Lower leg skin (tissue), 4 donors: ENCODE results near the gene ZNF778. TPM values are rescaled to one million over a fixed set of nuclear protein-coding genes. Genes with fewer than 3 reads are reported as not detected.

Experiments
- DNase-seq, 2 donors: peaks; one replicate each; pipeline ENCODE4 v3.0.0-alpha.2; 2019; ENCODE audit warnings: low spot score in 2 of 2
- H3K4me3 ChIP-seq: fragments of 200-600 bp; sonication (generic); 2 replicates; pipeline ENCODE4 v1.5.1; 2017; ENCODE audit warnings: mild to moderate bottlenecking, low read depth; ENCODE audit not compliant: poor library complexity, severe bottlenecking
- POLR2A ChIP-seq, 2 donors: fragments of 450-650 bp; IDR thresholded peaks; one replicate each; pipeline ENCODE4 v1.6.1; 2016 to 2017; ENCODE audit warnings: antibody characterized with exemption in 2 of 2, mild to moderate bottlenecking in 1 of 2, moderate library complexity in 1 of 2
- WGBS, 2 donors: methylation state at CpG; one replicate each; pipeline ENCODE4 v1.1.5; 2018; 5-methylcytosine and 5-hydroxymethylcytosine counted together
- intact Hi-C: fragments of 100-400 bp; cut with DNase I; formaldehyde crosslinking; loops from one replicate; pipeline ENCODE4 v1.15.0; 2023; ENCODE audit warnings: low total_unique reads
- total RNA-seq, 4 donors: library from RNA; depleted of rRNA; stranded (reverse); fragments of >200 nt; gene quantifications; one replicate each; pipeline ENCODE4 v1.1.0, GENCODE V29; 2016
- TF ChIP-seq, protein P1 (sequence below), 3 donors: fragments of 450-650 bp; IDR thresholded peaks; one replicate each; pipeline ENCODE4 v1.5.1; 2016; ENCODE audit warnings: antibody characterized with exemption in 3 of 3, mild to moderate bottlenecking in 3 of 3, moderate library complexity in 2 of 3

Gene ZNF778
- total RNA-seq, 4 donors from 2014 or later, result 10.9 to 34.8 (median 18.1) TPM

DNA sequence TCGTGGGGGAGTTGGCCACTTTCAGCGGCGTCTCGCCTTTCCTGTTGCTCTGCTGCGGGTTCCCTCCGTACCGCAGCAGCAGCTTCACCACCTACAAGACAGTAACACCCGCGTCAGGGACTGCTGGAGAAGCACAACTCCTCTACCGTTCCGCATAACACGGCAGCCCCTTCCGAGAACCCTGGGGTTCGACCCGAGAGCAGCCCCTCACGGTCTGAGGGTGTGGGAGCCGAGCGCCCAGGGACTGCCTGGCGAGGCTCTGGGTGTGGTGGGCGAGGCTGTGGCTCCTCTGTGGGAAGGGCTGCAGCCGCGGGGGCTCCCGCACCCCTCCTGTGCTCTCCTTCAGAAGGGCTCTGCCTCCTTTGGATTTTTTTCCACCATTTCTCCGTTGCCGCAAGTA, 68.6 kb downstream of the ZNF778 start:
- TF ChIP-seq POLR2A (IDR thresholded peaks at IDR 0.05), result no peak
- TF ChIP-seq, protein P1, sequence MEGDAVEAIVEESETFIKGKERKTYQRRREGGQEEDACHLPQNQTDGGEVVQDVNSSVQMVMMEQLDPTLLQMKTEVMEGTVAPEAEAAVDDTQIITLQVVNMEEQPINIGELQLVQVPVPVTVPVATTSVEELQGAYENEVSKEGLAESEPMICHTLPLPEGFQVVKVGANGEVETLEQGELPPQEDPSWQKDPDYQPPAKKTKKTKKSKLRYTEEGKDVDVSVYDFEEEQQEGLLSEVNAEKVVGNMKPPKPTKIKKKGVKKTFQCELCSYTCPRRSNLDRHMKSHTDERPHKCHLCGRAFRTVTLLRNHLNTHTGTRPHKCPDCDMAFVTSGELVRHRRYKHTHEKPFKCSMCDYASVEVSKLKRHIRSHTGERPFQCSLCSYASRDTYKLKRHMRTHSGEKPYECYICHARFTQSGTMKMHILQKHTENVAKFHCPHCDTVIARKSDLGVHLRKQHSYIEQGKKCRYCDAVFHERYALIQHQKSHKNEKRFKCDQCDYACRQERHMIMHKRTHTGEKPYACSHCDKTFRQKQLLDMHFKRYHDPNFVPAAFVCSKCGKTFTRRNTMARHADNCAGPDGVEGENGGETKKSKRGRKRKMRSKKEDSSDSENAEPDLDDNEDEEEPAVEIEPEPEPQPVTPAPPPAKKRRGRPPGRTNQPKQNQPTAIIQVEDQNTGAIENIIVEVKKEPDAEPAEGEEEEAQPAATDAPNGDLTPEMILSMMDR (IDR thresholded peaks at IDR 0.05), result no peak
- 89 to 90% methylated on average over 22 to 24 of the region's 25 CpGs for WGBS, 2 donors
- DNase-seq, result no peak
- intact Hi-C loops, result no loop called here
- H3K4me3 ChIP-seq, result no peak overlapping the region

Other genes with a start within 250 kb of the ZNF778 start
- gene CBFA2T3, start 240.5 kb upstream of the ZNF778 start, total RNA-seq, result 1 to 10 TPM in 3 of 4 donors, under 1 TPM in 1; 0.93 to 4.4 (median 2.9) TPM
- gene ACSF3, start 123.9 kb upstream of the ZNF778 start, total RNA-seq, result 10 to 100 TPM; 22.7 to 42.3 (median 34.4) TPM
- gene CDH15, start 46.0 kb upstream of the ZNF778 start, total RNA-seq, result not detected
- 1 to 10 TPM in 3 of 4 donors, under 1 TPM in 1; 0.97 to 2.2 (median 1.7) TPM for gene SLC22A31, start 17.2 kb upstream of the ZNF778 start, total RNA-seq